Calu3 (cell line): ENCODE results near the gene OSER1. TPM values are rescaled to one million over a fixed set of nuclear protein-coding genes. Genes with fewer than 3 reads are reported as not detected.
A peak's percentile ranks its signal among the peaks of the same experiment; 100 is the strongest.

Experiments used
- BruUV-seq: library from RNA; stranded (reverse); fragments of 400-500 nt; replicated peaks from 2 replicates; lab custom pipeline; 2021; lab: Mats Ljungman, UMichigan
- CTCF ChIA-PET: fragments of 300-600 bp; sonication (Branson Sonifier 250); formaldehyde crosslinking; loops from one replicate; lab custom pipeline; 2022; ENCODE audit warnings: antibody characterized with exemption; lab: Charles Lee
- DNase-seq: peaks from one replicate; pipeline ENCODE4 v3.0.0; 2022
- H3K27ac Mint-ChIP-seq: one replicate; pipeline ENCODE4 v1.8.0; 2022; ENCODE audit warnings: mixed read lengths; ENCODE audit not compliant: unreplicated experiment
- H3K27me3 Mint-ChIP-seq: one replicate; pipeline ENCODE4 v1.8.0; 2022; ENCODE audit warnings: mixed read lengths; ENCODE audit not compliant: unreplicated experiment
- H3K36me3 Mint-ChIP-seq: one replicate; pipeline ENCODE4 v1.8.0; 2022; ENCODE audit warnings: mild to moderate bottlenecking, moderate library complexity, mixed read lengths; ENCODE audit not compliant: insufficient read depth, unreplicated experiment
- H3K4me1 Mint-ChIP-seq: one replicate; pipeline ENCODE4 v1.8.0; 2022; ENCODE audit warnings: mild to moderate bottlenecking, low read depth, mixed read lengths; ENCODE audit not compliant: unreplicated experiment
- H3K4me3 Mint-ChIP-seq: one replicate; pipeline ENCODE4 v1.8.0; 2022; ENCODE audit warnings: mild to moderate bottlenecking, low read depth, moderate library complexity, mixed read lengths; ENCODE audit not compliant: unreplicated experiment
- H3K9me3 Mint-ChIP-seq: one replicate; pipeline ENCODE4 v1.8.0; 2022; ENCODE audit warnings: low read depth, mixed read lengths; ENCODE audit not compliant: unreplicated experiment
- CTCF ChIP-seq: fragments of 200-600 bp; IDR thresholded peaks from one replicate; pipeline ENCODE4 v1.8.0; 2022; ENCODE audit warnings: antibody characterized with exemption; ENCODE audit not compliant: unreplicated experiment
- intact Hi-C: fragments of 100-400 bp; cut with micrococcal nuclease; formaldehyde crosslinking; loops from one replicate; pipeline ENCODE4 v1.10.0; 2022; ENCODE audit not compliant: unreplicated experiment
- total RNA-seq: library from RNA; stranded (reverse); gene quantifications from 2 replicates; pipeline ENCODE4 v1.2.3, GENCODE V29; 2022

OSER1 gene
- total RNA-seq, 1 experiment from 2014 or later: 56.7 TPM

- no peak for DNase-seq
- no TSS peak for BruUV-seq
- Mint-ChIP-seq H3K9me3 (no peaks in the 10 kb centered on the region), H3K36me3 (peaks cover 77% of the 10 kb centered on the region), H3K27me3 (no peaks in the 10 kb centered on the region), H3K4me1 (peaks cover 80% of the 10 kb centered on the region), H3K27ac (peak overlapping the region; percentile 94), H3K4me3 (peak overlapping the region; percentile 38)
- intact Hi-C loops: no loop called here
- no peak for TF ChIP-seq CTCF
- CTCF ChIA-PET: interaction anchor here (0.7 kb wide), 1 partner anchor 82 kb away, joined by 3 read pairs; no protein-coding TSS in a partner anchor
Observed at GRCh38 chr20:44204832-44205215, 5.7 kb downstream of the OSER1 start.

GRCh38 chr20:44204156-44204831, 6.3 kb downstream of the OSER1 start:
- H3K9me3 Mint-ChIP-seq: no peaks in the 10 kb centered on the region
- no TSS peak for BruUV-seq
- H3K36me3 Mint-ChIP-seq: peaks cover 77% of the 10 kb centered on the region
- CTCF ChIA-PET: interaction anchor here (0.7 kb wide), 1 partner anchor 81 kb away, joined by 3 read pairs; no protein-coding TSS in a partner anchor
- intact Hi-C loops: no loop called here
- DNase-seq: peak; percentile 57
- peaks cover 83% of the 10 kb centered on the region for H3K4me1 Mint-ChIP-seq
- peak overlapping the region; percentile 38 for H3K4me3 Mint-ChIP-seq
- no peaks in the 10 kb centered on the region for H3K27me3 Mint-ChIP-seq
- no peak for TF ChIP-seq CTCF
- peak overlapping the region; percentile 94 for H3K27ac Mint-ChIP-seq

- no TSS peak for BruUV-seq
- H3K27me3 Mint-ChIP-seq: no peaks in the 10 kb centered on the region
- H3K9me3 Mint-ChIP-seq: no peaks in the 10 kb centered on the region
- peak overlapping the region; percentile 38 for H3K4me3 Mint-ChIP-seq
- no peak for DNase-seq
- H3K27ac Mint-ChIP-seq: peak overlapping the region; percentile 94
- intact Hi-C loops: no loop called here
- H3K4me1 Mint-ChIP-seq: peaks cover 74% of the 10 kb centered on the region
- H3K36me3 Mint-ChIP-seq: peaks cover 67% of the 10 kb centered on the region
- CTCF ChIA-PET: no interaction called here
- TF ChIP-seq CTCF: no peak
Observed at GRCh38 chr20:44203161-44203560, 7.4 kb downstream of the OSER1 start.

- no peaks in the 10 kb centered on the region for H3K9me3 Mint-ChIP-seq
- intact Hi-C loops: no loop called here
- no peaks in the 10 kb centered on the region for H3K27me3 Mint-ChIP-seq
- CTCF ChIA-PET: no interaction called here
- H3K36me3 Mint-ChIP-seq: peaks cover 74% of the 10 kb centered on the region
- H3K4me1 Mint-ChIP-seq: peaks cover 53% of the 10 kb centered on the region
- no peak for DNase-seq
- H3K4me3 Mint-ChIP-seq: no peak overlapping the region
- no peak overlapping the region for H3K27ac Mint-ChIP-seq
- no TSS peak for BruUV-seq
- no peak for TF ChIP-seq CTCF
Observed at GRCh38 chr20:44200983-44201382, 9.6 kb downstream of the OSER1 start.
